Spleen (tissue), 11 donors: ENCODE results near the gene LRRC45. TPM values are rescaled to one million over a fixed set of nuclear protein-coding genes. Genes with fewer than 3 reads are reported as not detected.

Experiments
- DNase-seq: peaks from one replicate; pipeline ENCODE4 v3.0.0-alpha.2; 2020
- H3K27ac ChIP-seq, 8 donors: fragments of 200-600 bp; sonication (generic) in 7 of 8; 1 replicate in 4 of 8; 2 replicates in 4 of 8; pipeline versions ENCODE4 v1.5.0 to v1.8.0; 2016 to 2021; ENCODE audit warnings: inconsistent platforms in 4 of 8, mild to moderate bottlenecking in 4 of 8, moderate library complexity in 1 of 8
- H3K27me3 ChIP-seq, 7 donors: fragments of 200-600 bp; sonication (generic) in 6 of 7; replicated peaks in 1 of 7; 1 replicate in 4 of 7; 2 replicates in 3 of 7; pipeline versions ENCODE4 v1.5.0 to v1.8.0; 2016 to 2021; ENCODE audit warnings: inconsistent platforms in 3 of 7, mild to moderate bottlenecking in 1 of 7
- H3K36me3 ChIP-seq, 6 donors: fragments of 200-600 bp; sonication (generic) in 5 of 6; 1 replicate in 4 of 6; 2 replicates in 2 of 6; pipeline versions ENCODE4 v1.5.0 to v1.8.0; 2016 to 2021; ENCODE audit warnings: inconsistent platforms in 2 of 6
- H3K4me1 ChIP-seq, 6 donors: fragments of 200-600 bp; sonication (generic) in 5 of 6; 1 replicate in 3 of 6; 2 replicates in 3 of 6; pipeline versions ENCODE4 v1.5.0 to v1.8.0; 2016 to 2021; ENCODE audit warnings: inconsistent platforms in 3 of 6
- H3K4me3 ChIP-seq, 8 donors: fragments of 200-600 bp; sonication (generic) in 7 of 8; 1 replicate in 4 of 8; 2 replicates in 4 of 8; pipeline versions ENCODE4 v1.5.0 to v1.8.0; 2016 to 2021; ENCODE audit warnings: inconsistent platforms in 4 of 8, mild to moderate bottlenecking in 4 of 8, moderate library complexity in 2 of 8
- H3K9me3 ChIP-seq, 8 donors: fragments of 200-600 bp; sonication (generic) in 7 of 8; 1 replicate in 4 of 8; 2 replicates in 4 of 8; pipeline versions ENCODE4 v1.5.0 to v1.8.0; 2016 to 2021; ENCODE audit warnings: inconsistent platforms in 4 of 8
- POLR2A ChIP-seq, 3 donors: fragments of 450-650 bp; IDR thresholded peaks; one replicate each; pipeline ENCODE4 v1.5.1; 2017; ENCODE audit warnings: antibody characterized with exemption in 3 of 3, mild to moderate bottlenecking in 1 of 3
- POLR2AphosphoS5 ChIP-seq, 3 donors: sonication (generic); formaldehyde crosslinking; IDR thresholded peaks; one replicate each; pipeline ENCODE4 v1.5.1; 2017; ENCODE audit warnings: antibody characterized with exemption in 3 of 3
- WGBS, 5 donors: extraction: QIAGEN DNeasy Blood & Tissue Kit in 3 of 5; methylation state at CpG; one replicate each; pipeline versions ENCODE4 v1.1.5 to v1.1.7; 2013 to 2018; 5-methylcytosine and 5-hydroxymethylcytosine counted together
- intact Hi-C: fragments of 100-400 bp; cut with DNase I; formaldehyde crosslinking; loops from one replicate; pipeline ENCODE4 v1.15.0; 2023; ENCODE audit warnings: low total_unique reads
- polyA plus RNA-seq, 3 donors: library from polyadenylated mRNA; stranded (reverse); fragments of 200-250 nt; gene quantifications; one replicate each; pipeline ENCODE4 v1.2.1, GENCODE V29; 2013
- total RNA-seq, 7 donors: library from RNA; depleted of rRNA in 3 of 7; stranded (reverse); fragments of >200 nt in 3 of 7; fragmentation: NEBNext Ultra II Directional in 4 of 7; extraction: Animal tissue kit (Norgen Biotek cat#: 25700) in 4 of 7; gene quantifications; one replicate each; pipeline versions ENCODE4 v1.1.0 to v1.2.1, GENCODE V29; 2016 to 2021
- TF ChIP-seq, protein P1 (sequence below), 11 experiments: fragments of 200-600 bp in 7 of 11; fragments of 450-650 bp in 4 of 11; sonication (generic) in 4 of 11; IDR thresholded peaks in 8 of 11; conservative IDR thresholded peaks in 3 of 11; 1 replicate in 7 of 11; 2 replicates in 4 of 11; pipeline versions ENCODE4 v1.4.0 to v1.8.0; 2016 to 2021; ENCODE audit warnings: antibody characterized with exemption in 11 of 11, inconsistent platforms in 4 of 11, mild to moderate bottlenecking in 1 of 11
- donor health status: healthy with polysubstance abuse.
- donor health status: DM: no; HTN: no; CAD: no; lungs with moderate emphysema.
- donor health status: DM: no; HTN: no; CAD: no.
- donor health status: Bipolar disorder and iron deficiency.
- donor health status: healthy.
- donor health status: DM: no; HTN: no; CAD: no.
- donor health status: DM: yes; HTN: yes; CAD: no.

The LRRC45 gene
- total and polyA plus RNA-seq, 10 donors: 7.5 to 23.4 (median 11.7) TPM

DNA sequence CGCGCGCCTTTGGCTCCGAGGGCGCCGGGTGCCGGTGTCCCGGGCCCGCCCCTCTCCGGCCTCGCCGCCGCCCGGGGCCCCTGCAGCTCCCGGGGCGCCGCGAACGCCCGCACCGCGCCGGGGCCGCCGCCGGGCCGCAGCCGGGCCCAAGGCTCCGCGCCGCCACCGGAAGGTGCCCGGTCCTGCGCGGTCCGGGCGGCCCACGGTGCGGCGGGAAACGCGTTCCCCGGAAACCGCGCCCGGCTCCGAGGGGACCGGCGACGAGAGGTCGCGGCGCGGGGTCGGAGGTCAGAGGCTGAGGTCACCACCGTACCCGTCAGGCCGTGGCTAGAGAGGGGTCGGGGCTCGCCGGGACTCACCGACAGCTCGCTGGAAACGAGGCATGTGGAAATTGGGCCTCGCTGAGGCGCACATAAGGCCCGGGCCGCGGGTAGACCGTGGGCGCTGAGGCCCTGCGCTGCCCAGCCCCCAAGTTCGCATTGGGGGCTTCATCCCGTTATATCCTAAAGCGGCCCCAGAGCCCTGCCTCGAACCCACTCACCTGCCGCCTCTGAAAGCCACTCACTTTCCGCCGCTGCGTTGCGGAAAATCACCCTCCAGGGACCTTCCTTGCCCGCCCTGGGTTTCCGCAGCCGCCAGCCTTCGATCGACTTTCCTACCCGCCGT, 42.7 kb downstream of the LRRC45 start, which contains the start of gene DUS1L:
Gene DUS1L, minus strand, starts transcription at position 167 of the 666 bp plus-strand sequence. CDS start 745 bp downstream, outside the sequence.
- WGBS, 5 donors: 10 to 35% (median 10%) methylated on average over 24 to 88 of the region's 88 CpGs
- Histone ChIP-seq H3K4me3 (peak within 1 kb of the TSS; percentile 73 to 96 (median 91)), H3K27ac (peak within 1 kb of the TSS; percentile 84 to 94 (median 90)), H3K27me3 (no peaks in the 10 kb centered on the region), H3K9me3 (no peaks in the 10 kb centered on the region), H3K4me1 (peaks cover 17 to 47% (median 34%) of the 10 kb centered on the region in 6 donors), H3K36me3 (peaks cover 0 to 34% (median 26%) of the 10 kb centered on the region in 6 donors)
- peak; percentile 91 for DNase-seq
- intact Hi-C loops: no loop called here
- TF ChIP-seq POLR2AphosphoS5 (IDR thresholded peaks at IDR 0.05): peak; percentile 84 to 91 (median 85)
- TF ChIP-seq POLR2A (IDR thresholded peaks at IDR 0.05): peak in 1 of 3 donors; percentile 98
- TF ChIP-seq, protein P1, sequence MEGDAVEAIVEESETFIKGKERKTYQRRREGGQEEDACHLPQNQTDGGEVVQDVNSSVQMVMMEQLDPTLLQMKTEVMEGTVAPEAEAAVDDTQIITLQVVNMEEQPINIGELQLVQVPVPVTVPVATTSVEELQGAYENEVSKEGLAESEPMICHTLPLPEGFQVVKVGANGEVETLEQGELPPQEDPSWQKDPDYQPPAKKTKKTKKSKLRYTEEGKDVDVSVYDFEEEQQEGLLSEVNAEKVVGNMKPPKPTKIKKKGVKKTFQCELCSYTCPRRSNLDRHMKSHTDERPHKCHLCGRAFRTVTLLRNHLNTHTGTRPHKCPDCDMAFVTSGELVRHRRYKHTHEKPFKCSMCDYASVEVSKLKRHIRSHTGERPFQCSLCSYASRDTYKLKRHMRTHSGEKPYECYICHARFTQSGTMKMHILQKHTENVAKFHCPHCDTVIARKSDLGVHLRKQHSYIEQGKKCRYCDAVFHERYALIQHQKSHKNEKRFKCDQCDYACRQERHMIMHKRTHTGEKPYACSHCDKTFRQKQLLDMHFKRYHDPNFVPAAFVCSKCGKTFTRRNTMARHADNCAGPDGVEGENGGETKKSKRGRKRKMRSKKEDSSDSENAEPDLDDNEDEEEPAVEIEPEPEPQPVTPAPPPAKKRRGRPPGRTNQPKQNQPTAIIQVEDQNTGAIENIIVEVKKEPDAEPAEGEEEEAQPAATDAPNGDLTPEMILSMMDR (IDR thresholded peaks at IDR 0.05 in 8 of 11, conservative IDR thresholded peaks at IDR 0.05 in 3 of 11): no peak

DNA sequence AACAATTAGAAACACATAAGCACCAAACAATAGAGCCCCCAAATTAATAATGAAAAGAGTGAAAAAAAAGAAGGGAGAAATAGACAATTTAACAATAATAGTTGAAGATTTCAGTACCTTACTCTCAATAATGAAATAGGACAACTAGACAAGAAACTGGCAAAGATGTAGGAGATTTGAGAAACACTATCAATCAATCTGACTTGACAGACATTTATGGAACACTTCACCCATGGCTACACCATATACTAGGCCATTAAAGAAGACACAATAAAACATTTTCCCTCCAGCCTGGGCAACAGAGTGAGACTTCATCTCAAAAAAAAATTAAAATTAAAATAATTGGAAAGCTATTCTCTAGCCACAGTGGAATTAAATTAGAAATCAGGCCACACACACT, 47.5 kb downstream of the LRRC45 start:
- Histone ChIP-seq H3K27ac (no peak overlapping the region), H3K4me3 (no peak overlapping the region), H3K9me3 (no peaks in the 10 kb centered on the region), H3K36me3 (no peaks in the 10 kb centered on the region), H3K27me3 (no peaks in the 10 kb centered on the region), H3K4me1 (peaks cover 8 to 13% (median 11%) of the 10 kb centered on the region in 6 donors)
- TF ChIP-seq, protein P1 (IDR thresholded peaks at IDR 0.05 in 8 of 11, conservative IDR thresholded peaks at IDR 0.05 in 3 of 11): no peak
- intact Hi-C loops: no loop called here
- no peak for DNase-seq

DNA sequence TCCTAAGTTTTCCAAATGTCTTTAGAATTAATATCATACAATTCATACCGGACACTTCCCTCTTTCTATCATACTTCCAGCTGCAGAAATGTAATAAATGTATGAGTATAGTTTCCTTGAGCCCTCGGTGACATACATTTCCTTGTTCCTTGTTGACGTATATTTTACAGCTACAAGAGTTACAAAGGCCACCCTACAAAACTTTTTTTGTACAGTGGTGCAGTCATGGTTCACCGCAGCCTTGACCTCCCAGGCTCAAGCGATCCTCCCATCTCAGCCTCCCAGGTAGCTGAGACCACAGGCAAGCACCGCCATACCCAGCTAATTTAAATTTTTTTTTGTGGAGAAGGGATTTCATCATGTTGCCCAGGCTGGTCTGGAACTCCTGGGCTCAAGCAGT, 49.7 kb downstream of the LRRC45 start:
- H3K4me3 ChIP-seq: no peak overlapping the region
- no peaks in the 10 kb centered on the region for H3K4me1 ChIP-seq
- DNase-seq: no peak
- TF ChIP-seq POLR2A (IDR thresholded peaks at IDR 0.05) (no peak), POLR2AphosphoS5 (IDR thresholded peaks at IDR 0.05) (no peak)
- TF ChIP-seq, protein P1 (IDR thresholded peaks at IDR 0.05 in 8 of 11, conservative IDR thresholded peaks at IDR 0.05 in 3 of 11): no peak
- whole genome bisulfite sequencing, 5 donors: 76 to 86% (median 83%) methylated on average over 6 of the region's 6 CpGs
- H3K27ac ChIP-seq: no peak overlapping the region
- intact Hi-C loops: no loop called here
- peaks cover 0 to 4% (median 0%) of the 10 kb centered on the region in 6 donors for H3K36me3 ChIP-seq
- H3K9me3 ChIP-seq: no peaks in the 10 kb centered on the region
- no peaks in the 10 kb centered on the region for H3K27me3 ChIP-seq

DNA sequence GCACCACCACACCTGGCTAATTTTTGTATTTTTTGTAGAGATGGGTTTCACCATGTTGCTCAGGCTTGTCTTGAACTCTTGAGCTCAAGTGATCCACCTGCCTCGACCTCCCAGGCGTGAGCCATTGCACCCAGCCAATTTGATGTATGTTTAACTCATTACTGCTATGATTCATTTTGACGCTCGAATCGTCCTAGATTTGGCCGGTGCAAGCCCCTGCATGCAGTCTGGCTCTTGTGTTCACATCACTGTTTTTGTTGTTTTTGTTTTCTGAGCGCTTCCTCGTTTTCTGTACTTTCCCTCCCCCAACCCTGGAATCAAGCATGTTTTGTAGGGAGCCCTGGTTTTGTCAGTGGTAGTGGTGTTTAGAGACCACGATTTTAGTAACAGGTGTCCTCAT, 50.3 kb downstream of the LRRC45 start:
- Histone ChIP-seq H3K9me3 (no peaks in the 10 kb centered on the region), H3K4me3 (no peak overlapping the region), H3K27me3 (no peaks in the 10 kb centered on the region), H3K36me3 (peaks cover 0 to 10% (median 2%) of the 10 kb centered on the region in 6 donors), H3K4me1 (no peaks in the 10 kb centered on the region), H3K27ac (no peak overlapping the region)
- WGBS, 5 donors: 82 to 89% (median 86%) methylated on average over 9 of the region's 9 CpGs
- intact Hi-C loops: no loop called here
- TF ChIP-seq POLR2A (IDR thresholded peaks at IDR 0.05) (no peak), POLR2AphosphoS5 (IDR thresholded peaks at IDR 0.05) (no peak)
- TF ChIP-seq, protein P1 (IDR thresholded peaks at IDR 0.05 in 8 of 11, conservative IDR thresholded peaks at IDR 0.05 in 3 of 11): no peak
- DNase-seq: no peak
